PC-3 (cell line): ENCODE measurements around the gene DOCK8. TPM values are rescaled to one million over a fixed set of nuclear protein-coding genes. Genes with fewer than 3 reads are reported as not detected.

Experiments
- ATAC-seq: fragments of 200-7000 bp; cut with Tn5 transposase; 2 replicates; pipeline ENCODE4 v1.9.1; 2020; ENCODE audit warnings: mild to moderate bottlenecking, moderate library complexity
- BruUV-seq: library from RNA; stranded (reverse); fragments of 400-500 nt; replicated peaks from 2 replicates; lab custom pipeline; 2021; lab: Mats Ljungman, UMichigan
- CTCF ChIA-PET: fragments of 300-600 bp; sonication (Branson Sonifier 250); formaldehyde crosslinking; loops from one replicate; lab custom pipeline; 2022; ENCODE audit warnings: antibody characterized with exemption; lab: Charles Lee
- POLR2A ChIA-PET: fragments of 300-600 bp; sonication (Branson Sonifier 250); formaldehyde crosslinking; loops from one replicate; lab custom pipeline; 2022; ENCODE audit warnings: antibody characterized with exemption; ENCODE audit not compliant: unreplicated experiment; lab: Charles Lee
- DNase-seq: peaks from one replicate; pipeline ENCODE4 v3.0.0-alpha.2; 2015
- H2AFZ ChIP-seq: fragments of 300-600 bp; sonication (generic); 2 replicates; pipeline ENCODE4 v1.6.0; 2016; ENCODE audit warnings: antibody characterized with exemption, low read length
- H3F3A ChIP-seq: fragments of 300-600 bp; sonication (generic); one replicate; pipeline ENCODE4 v1.6.0; 2017; ENCODE audit warnings: antibody characterized with exemption, low read length, control low read depth, mild to moderate bottlenecking; ENCODE audit not compliant: unreplicated experiment
- H3K27ac ChIP-seq: fragments of 300-600 bp; sonication (generic); 2 replicates; pipeline ENCODE4 v1.5.1; 2016; ENCODE audit warnings: mild to moderate bottlenecking, low read length
- H3K27me3 ChIP-seq: fragments of 300-600 bp; sonication (generic); 2 replicates; pipeline ENCODE4 v1.6.1; 2016; ENCODE audit warnings: low read length, mixed read lengths
- H3K36me3 ChIP-seq: fragments of 300-600 bp; sonication (generic); 2 replicates; pipeline ENCODE4 v1.6.1; 2016; ENCODE audit warnings: low read depth, mixed run types, low read length, mixed read lengths
- H3K4me1 ChIP-seq: fragments of 300-600 bp; sonication (generic); 2 replicates; pipeline ENCODE4 v1.5.1; 2016; ENCODE audit warnings: low read length; ENCODE audit not compliant: insufficient read depth
- H3K4me2 ChIP-seq: fragments of 300-600 bp; sonication (generic); 2 replicates; pipeline ENCODE4 v1.6.0; 2016; ENCODE audit warnings: low read length
- H3K4me3 ChIP-seq: fragments of 300-600 bp; sonication (generic); 2 replicates; pipeline ENCODE4 v1.5.1; 2016; ENCODE audit warnings: mild to moderate bottlenecking, low read length, mixed read lengths
- H3K79me2 ChIP-seq: fragments of 300-600 bp; sonication (generic); 2 replicates; pipeline ENCODE4 v1.6.1; 2017; ENCODE audit warnings: low read length, mixed read lengths
- H3K9ac ChIP-seq: fragments of 300-600 bp; sonication (generic); 2 replicates; pipeline ENCODE4 v1.6.0; 2016; ENCODE audit warnings: mild to moderate bottlenecking, low read length
- H3K9me2 ChIP-seq: fragments of 300-600 bp; sonication (generic); replicated peaks from 2 replicates; pipeline ENCODE4 v1.6.1; 2016; ENCODE audit warnings: mixed run types, low read length, mixed read lengths
- H3K9me3 ChIP-seq: fragments of 300-600 bp; sonication (generic); 2 replicates; pipeline ENCODE4 v1.6.1; 2016; ENCODE audit warnings: low read length, mixed read lengths
- H4K20me1 ChIP-seq: fragments of 300-600 bp; sonication (generic); 2 replicates; pipeline ENCODE4 v1.6.1; 2016; ENCODE audit warnings: low read length, mixed read lengths
- EZH2 ChIP-seq: fragments of 300-600 bp; sonication (generic); IDR thresholded peaks from one replicate; pipeline ENCODE4 v1.6.1; 2017; ENCODE audit warnings: antibody characterized with exemption, mild to moderate bottlenecking, low read length; ENCODE audit not compliant: unreplicated experiment
- EZH2phosphoT487 ChIP-seq: fragments of 300-600 bp; sonication (generic); IDR thresholded peaks from 2 replicates; pipeline ENCODE4 v1.6.1; 2018; ENCODE audit warnings: mild to moderate bottlenecking, antibody characterized with exemption, low read length, borderline replicate concordance
- intact Hi-C: fragments of 100-400 bp; cut with micrococcal nuclease; formaldehyde crosslinking; loops from 2 replicates; pipeline ENCODE4 v1.9.0; 2023
- total RNA-seq: library from RNA; depleted of rRNA; stranded (reverse); fragments of >200 nt; gene quantifications from 2 replicates; pipeline ENCODE4 v1.2.3, GENCODE V29; 2014
- TF ChIP-seq, protein P1 (sequence below): fragments of 300-600 bp; sonication (generic); conservative IDR thresholded peaks from 2 replicates; pipeline ENCODE4 v1.5.1; 2017; ENCODE audit warnings: antibody characterized with exemption, low read depth, mild to moderate bottlenecking, low read length

Gene DOCK8
- total RNA-seq, 1 experiment from 2014 or later: 1.9 TPM

- ATAC-seq: no peak
- ChIA-PET CTCF (interaction anchor here (0.8 kb wide), 1 partner anchor 12 kb away, joined by 3 read pairs; no protein-coding TSS in a partner anchor), POLR2A (no interaction called here)
- peak overlapping the region; percentile 97 for H3K4me2 ChIP-seq
- DNase-seq: no peak
- no peak overlapping the region for H2AFZ ChIP-seq
- H3K9me2 ChIP-seq: no peaks in the 10 kb centered on the region
- peaks cover 55% of the 10 kb centered on the region for H3K79me2 ChIP-seq
- BruUV-seq: TSS peak; percentile 45
- H3K9me3 ChIP-seq: no peaks in the 10 kb centered on the region
- H3F3A ChIP-seq: no peaks in the 10 kb centered on the region
- no peak overlapping the region for H3K9ac ChIP-seq
- no peaks in the 10 kb centered on the region for H3K27me3 ChIP-seq
- H4K20me1 ChIP-seq: no peaks in the 10 kb centered on the region
- peaks cover 21% of the 10 kb centered on the region for H3K4me1 ChIP-seq
- no peaks in the 10 kb centered on the region for H3K36me3 ChIP-seq
- peak overlapping the region; percentile 89 for H3K4me3 ChIP-seq
- intact Hi-C loops: no loop called here
- no peak overlapping the region for H3K27ac ChIP-seq
- TF ChIP-seq EZH2 (no peak), EZH2phosphoT487 (no peak)
- TF ChIP-seq, protein P1, sequence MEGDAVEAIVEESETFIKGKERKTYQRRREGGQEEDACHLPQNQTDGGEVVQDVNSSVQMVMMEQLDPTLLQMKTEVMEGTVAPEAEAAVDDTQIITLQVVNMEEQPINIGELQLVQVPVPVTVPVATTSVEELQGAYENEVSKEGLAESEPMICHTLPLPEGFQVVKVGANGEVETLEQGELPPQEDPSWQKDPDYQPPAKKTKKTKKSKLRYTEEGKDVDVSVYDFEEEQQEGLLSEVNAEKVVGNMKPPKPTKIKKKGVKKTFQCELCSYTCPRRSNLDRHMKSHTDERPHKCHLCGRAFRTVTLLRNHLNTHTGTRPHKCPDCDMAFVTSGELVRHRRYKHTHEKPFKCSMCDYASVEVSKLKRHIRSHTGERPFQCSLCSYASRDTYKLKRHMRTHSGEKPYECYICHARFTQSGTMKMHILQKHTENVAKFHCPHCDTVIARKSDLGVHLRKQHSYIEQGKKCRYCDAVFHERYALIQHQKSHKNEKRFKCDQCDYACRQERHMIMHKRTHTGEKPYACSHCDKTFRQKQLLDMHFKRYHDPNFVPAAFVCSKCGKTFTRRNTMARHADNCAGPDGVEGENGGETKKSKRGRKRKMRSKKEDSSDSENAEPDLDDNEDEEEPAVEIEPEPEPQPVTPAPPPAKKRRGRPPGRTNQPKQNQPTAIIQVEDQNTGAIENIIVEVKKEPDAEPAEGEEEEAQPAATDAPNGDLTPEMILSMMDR: no peak
Observed at GRCh38 chr9:506281-506680, 291.6 kb downstream of the DOCK8 start.

GRCh38 chr9:511861-512260 is 297.2 kb downstream of the DOCK8 start:
- Histone ChIP-seq H2AFZ (no peak overlapping the region), H3K9me2 (no peaks in the 10 kb centered on the region), H3K4me3 (no peak overlapping the region), H3K27ac (no peak overlapping the region), H3K9me3 (no peaks in the 10 kb centered on the region), H3F3A (no peaks in the 10 kb centered on the region), H3K9ac (no peak overlapping the region), H3K4me1 (no peaks in the 10 kb centered on the region), H3K4me2 (no peak overlapping the region), H3K36me3 (no peaks in the 10 kb centered on the region), H3K79me2 (peaks cover 85% of the 10 kb centered on the region), H3K27me3 (no peaks in the 10 kb centered on the region), H4K20me1 (0 out of 2 replicates have a peak, but pooled peaks cover 4% of the 10 kb centered on the region)
- ATAC-seq (no peak), DNase-seq (no peak)
- BruUV-seq: no TSS peak
- intact Hi-C loops: no loop called here
- ChIA-PET CTCF (no interaction called here), POLR2A (no interaction called here)
- TF ChIP-seq, protein P1: no peak
- TF ChIP-seq EZH2: no peak
- no peak for TF ChIP-seq EZH2phosphoT487

GRCh38 chr9:512555-513272 is 298.0 kb downstream of the DOCK8 start:
- peaks cover 1% of the 10 kb centered on the region; the same call in 1 of the 2 replicates for H3K4me1 ChIP-seq
- H3K4me2 ChIP-seq: no peak overlapping the region
- H3K9ac ChIP-seq: no peak overlapping the region
- H3K9me3 ChIP-seq: no peaks in the 10 kb centered on the region
- no peaks in the 10 kb centered on the region for H3K36me3 ChIP-seq
- intact Hi-C loops: no loop called here
- no peak overlapping the region for H2AFZ ChIP-seq
- no peaks in the 10 kb centered on the region for H3F3A ChIP-seq
- 0 out of 2 replicates have a peak, but pooled peaks cover 4% of the 10 kb centered on the region for H4K20me1 ChIP-seq
- DNase-seq: no peak
- H3K27ac ChIP-seq: no peak overlapping the region
- ChIA-PET CTCF (no interaction called here), POLR2A (no interaction called here)
- no peaks in the 10 kb centered on the region for H3K27me3 ChIP-seq
- BruUV-seq: no TSS peak
- no peak for ATAC-seq
- TF ChIP-seq, protein P1: no peak
- TF ChIP-seq EZH2 (no peak), EZH2phosphoT487 (no peak)
- H3K9me2 ChIP-seq: no peaks in the 10 kb centered on the region
- H3K4me3 ChIP-seq: no peak overlapping the region
- H3K79me2 ChIP-seq: peaks cover 87% of the 10 kb centered on the region
